GM12801 (cell line): ENCODE data around the gene ZBTB44.

Source experiments
- TF ChIP-seq, protein P1 (sequence below): IDR thresholded peaks from one replicate; pipeline ENCODE4 v1.5.1; 2011; ENCODE audit warnings: control low read depth; ENCODE audit not compliant: insufficient read length; ENCODE audit errors: extremely low read depth

Gene ZBTB44

GRCh38 chr11:130183878-130184610, 130.7 kb downstream of the ZBTB44 start:
- TF ChIP-seq, protein P1, sequence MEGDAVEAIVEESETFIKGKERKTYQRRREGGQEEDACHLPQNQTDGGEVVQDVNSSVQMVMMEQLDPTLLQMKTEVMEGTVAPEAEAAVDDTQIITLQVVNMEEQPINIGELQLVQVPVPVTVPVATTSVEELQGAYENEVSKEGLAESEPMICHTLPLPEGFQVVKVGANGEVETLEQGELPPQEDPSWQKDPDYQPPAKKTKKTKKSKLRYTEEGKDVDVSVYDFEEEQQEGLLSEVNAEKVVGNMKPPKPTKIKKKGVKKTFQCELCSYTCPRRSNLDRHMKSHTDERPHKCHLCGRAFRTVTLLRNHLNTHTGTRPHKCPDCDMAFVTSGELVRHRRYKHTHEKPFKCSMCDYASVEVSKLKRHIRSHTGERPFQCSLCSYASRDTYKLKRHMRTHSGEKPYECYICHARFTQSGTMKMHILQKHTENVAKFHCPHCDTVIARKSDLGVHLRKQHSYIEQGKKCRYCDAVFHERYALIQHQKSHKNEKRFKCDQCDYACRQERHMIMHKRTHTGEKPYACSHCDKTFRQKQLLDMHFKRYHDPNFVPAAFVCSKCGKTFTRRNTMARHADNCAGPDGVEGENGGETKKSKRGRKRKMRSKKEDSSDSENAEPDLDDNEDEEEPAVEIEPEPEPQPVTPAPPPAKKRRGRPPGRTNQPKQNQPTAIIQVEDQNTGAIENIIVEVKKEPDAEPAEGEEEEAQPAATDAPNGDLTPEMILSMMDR: no peak

GRCh38 chr11:130181295-130182272, 133.1 kb downstream of the ZBTB44 start:
- TF ChIP-seq, protein P1: no peak

DNA sequence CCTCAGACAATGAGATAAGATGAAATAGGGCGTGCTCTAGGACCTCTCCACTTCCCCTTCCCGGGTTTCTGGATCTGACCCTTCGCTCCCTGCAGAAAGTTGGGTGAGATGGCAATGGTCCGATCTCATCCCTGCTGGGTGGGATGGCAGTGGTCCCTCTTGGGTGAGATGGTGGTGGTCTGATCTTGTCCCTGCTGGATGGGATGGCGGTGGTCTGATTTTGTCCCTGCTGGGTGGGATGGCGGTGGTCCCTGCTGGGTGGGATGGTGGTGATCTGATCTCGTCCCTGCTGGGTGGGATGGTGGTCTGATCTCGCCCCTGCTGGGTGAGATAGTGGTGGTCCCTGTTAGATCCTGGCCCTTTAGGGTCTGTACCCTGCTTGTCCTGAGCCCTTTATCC, 133.8 kb downstream of the ZBTB44 start:
- TF ChIP-seq, protein P1: no peak

- TF ChIP-seq, protein P1: no peak
Observed at GRCh38 chr11:130180491-130180890, 134.2 kb downstream of the ZBTB44 start.

DNA sequence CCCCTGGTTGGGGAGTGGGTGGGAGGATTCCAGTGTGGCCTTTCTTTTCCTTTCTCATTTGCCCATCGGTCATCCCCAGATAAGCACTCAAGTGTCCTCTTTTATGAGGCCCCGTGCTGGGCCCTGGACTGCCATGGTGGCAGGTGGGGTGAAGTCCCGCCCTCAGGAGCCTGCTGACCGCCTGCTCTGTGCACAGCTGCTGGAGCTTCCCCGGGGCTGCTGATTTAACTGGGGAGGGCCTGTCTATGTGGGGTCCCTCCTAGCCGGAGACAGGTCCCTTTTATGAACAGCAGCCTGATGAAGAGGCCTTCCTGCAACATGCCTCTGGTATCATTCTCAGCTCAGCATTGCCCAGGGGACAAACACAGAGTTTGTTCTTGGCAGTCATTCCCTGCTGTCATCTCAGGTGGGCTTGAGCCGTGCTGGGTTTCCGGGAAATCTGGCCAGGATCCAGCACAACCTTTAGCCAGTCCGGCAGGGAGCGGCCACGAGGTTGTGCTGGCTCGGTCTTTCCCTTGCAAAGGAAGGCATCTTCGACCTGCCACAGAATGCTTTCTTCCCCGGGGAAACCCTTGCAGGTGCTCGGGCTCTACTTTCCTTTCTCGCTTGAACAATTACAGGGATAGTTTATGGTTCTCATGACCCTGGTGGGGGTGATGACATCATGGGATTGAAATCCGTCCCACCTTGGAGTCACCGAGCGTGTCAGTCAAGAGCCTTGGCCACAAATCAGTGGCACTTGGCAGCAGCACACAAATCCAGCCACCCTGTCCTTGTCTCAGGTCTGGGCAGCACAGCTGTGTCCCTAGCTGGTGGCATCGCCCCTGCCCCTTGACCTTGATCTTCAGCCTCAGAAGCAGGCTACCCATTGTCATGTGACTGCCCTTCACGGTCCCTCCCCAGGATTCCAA, 135.1 kb downstream of the ZBTB44 start:
- TF ChIP-seq, protein P1: no peak

- TF ChIP-seq, protein P1: no peak
Observed at GRCh38 chr11:130178441-130179339, 136.0 kb downstream of the ZBTB44 start.
